Activated T-cell treated with anti-CD3 and anti-CD28 coated beads for 48 hours (primary cell): ENCODE results near the gene PHETA2.
"Not testable (repeated sequence)": the region's sequence is repeated elsewhere in the genome, so short reads cannot be mapped to it uniquely, and the experiment has no call there.

ENCODE experiments used
- DNase-seq: peaks from one replicate; pipeline ENCODE4 v3.0.0-alpha.2; 2020; ENCODE audit warnings: low read depth

The PHETA2 gene

GRCh38 chr22:42104332-42104860 lies 30.3 kb downstream of the PHETA2 start:
- not testable (repeated sequence) for DNase-seq

GRCh38 chr22:42108848-42109247 lies 34.8 kb downstream of the PHETA2 start:
- DNase-seq, result no peak

DNA sequence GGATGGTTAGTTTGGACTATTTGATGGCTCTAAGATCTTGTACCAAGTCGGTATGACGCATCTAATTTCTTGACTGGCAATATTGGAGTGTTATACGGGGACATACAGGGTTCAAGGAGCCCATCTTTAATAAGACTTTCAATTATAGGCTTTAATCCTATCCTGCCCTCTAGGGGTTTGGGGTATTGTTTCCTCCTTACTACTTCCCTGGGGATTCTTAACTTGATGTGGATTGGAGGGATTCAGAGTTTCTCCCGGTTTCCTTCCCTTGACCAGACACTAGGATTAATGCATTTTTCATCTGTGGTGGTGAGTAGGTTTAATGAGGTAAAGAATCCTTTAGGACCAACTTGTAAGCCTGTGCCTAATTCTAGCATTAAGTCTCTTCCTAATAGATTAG lies 37.8 kb downstream of the PHETA2 start:
- no peak for DNase-seq

DNA sequence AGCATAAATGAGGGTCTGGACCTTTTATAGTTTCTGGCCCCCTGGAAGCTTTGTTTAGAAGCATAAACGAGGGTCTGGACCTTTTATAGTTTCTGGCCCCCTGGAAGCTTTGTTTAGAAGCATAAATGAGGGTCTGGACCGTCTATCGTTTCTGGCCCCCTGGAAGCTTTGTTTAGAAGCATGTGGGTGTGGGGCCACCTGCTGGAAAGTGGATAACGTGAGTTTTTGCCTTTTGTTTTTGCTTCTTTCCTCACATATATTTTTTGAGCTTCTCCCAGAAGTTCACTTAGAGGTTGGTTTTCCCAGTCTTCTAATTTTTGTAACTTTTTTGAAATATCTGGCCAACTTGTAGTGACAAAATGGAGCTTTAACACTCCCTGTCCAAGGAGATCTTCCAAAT lies 38.7 kb downstream of the PHETA2 start:
- not testable (repeated sequence) for DNase-seq

DNA sequence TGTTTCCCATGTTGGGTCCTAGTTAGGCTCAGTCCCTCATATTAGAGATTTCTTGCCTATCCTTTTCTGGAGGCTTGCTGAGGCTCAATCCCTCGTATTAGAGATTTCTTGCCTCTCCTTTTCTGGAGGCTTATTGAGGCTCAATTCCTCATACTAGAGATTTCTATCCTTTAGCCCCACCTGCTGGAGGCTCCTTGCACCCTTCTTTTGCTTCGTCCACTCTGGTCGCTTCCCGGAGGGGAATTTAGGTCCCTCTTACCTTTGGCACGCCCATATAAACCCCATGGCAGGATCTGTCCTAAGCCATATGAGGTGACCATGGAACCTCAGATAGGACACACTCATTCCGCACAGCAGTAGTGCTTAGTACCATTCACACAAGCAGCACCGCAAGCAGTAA lies 40.7 kb downstream of the PHETA2 start:
- no peak for DNase-seq

DNA sequence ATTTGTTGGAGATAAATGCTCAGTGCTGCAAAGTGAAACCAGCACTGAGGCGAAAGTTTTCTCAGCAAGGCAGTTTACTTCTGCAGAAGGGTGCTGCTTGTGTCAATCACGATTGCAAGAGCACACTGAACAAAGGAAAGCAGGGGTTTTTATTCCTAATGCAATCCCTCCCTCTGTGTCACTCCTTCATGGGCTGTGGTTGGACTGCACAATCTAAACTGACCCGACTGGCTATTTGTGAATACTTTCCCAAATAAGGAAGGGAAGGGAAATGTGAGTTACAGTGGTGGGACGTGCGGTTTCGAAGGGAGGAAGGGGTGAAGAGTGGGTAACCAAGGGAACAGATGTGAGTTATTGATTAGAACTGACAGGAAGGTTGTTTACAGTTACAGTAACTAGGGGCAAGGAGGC lies 41.4 kb downstream of the PHETA2 start:
- not testable (repeated sequence) for DNase-seq

GRCh38 chr22:42116848-42117424 lies 42.9 kb downstream of the PHETA2 start:
- DNase-seq, result no peak

DNA sequence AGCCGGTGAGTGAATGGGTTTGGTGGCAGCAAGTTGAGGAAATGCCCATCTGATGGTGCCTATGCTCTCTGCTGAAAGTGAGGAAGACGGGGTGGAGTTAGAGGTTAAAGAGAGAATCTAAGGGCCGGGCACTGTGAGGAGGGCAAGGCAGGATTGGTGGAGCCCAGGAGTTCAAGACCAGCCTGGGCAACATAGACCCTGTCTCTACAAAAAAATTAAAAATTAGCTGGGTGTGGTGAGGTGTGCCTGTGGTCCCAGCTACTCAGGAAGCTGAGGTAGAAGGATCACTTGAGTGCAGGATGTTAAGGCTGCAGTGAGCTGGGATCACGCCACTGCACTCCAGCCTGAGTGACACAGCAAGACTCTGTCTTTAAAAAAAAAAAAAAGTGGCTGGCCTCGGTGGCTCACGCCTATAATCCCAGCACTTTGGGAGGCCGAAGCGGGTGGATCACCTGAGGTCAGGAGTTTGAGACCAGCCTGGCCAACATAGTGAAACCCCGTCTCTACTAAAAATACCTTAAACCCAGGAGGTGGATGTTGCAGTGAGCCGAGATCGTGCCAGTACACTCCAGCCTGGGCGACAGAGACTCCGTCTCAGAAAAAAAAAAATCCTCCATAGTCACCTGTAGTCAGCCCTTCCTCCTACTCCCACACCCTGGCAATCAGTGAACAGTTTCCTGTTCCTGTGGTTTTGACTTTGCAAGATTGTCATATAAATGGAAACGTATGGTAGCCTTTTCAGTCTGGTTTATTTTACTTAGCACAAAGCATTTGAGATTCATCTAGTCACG lies 46.4 kb downstream of the PHETA2 start:
- DNase-seq, result not testable (repeated sequence)

- DNase-seq, result not testable (repeated sequence)
Measured at GRCh38 chr22:42123529-42123928, 49.5 kb downstream of the PHETA2 start.

GRCh38 chr22:42127606-42128005 lies 53.6 kb downstream of the PHETA2 start:
- no peak for DNase-seq

- DNase-seq, result not testable (repeated sequence)
Measured at GRCh38 chr22:42128007-42128406, 54.0 kb downstream of the PHETA2 start.
